PC-3 (cell line): ENCODE results near the gene CEP95.

Source experiments
- CTCF ChIP-seq: fragments of 300-600 bp; sonication (generic); conservative IDR thresholded peaks from 2 replicates; pipeline ENCODE4 v1.5.1; 2017; ENCODE audit warnings: antibody characterized with exemption, low read depth, mild to moderate bottlenecking, low read length
- EZH2 ChIP-seq: fragments of 300-600 bp; sonication (generic); IDR thresholded peaks from one replicate; pipeline ENCODE4 v1.6.1; 2017; ENCODE audit warnings: antibody characterized with exemption, mild to moderate bottlenecking, low read length; ENCODE audit not compliant: unreplicated experiment
- EZH2phosphoT487 ChIP-seq: fragments of 300-600 bp; sonication (generic); IDR thresholded peaks from 2 replicates; pipeline ENCODE4 v1.6.1; 2018; ENCODE audit warnings: mild to moderate bottlenecking, antibody characterized with exemption, low read length, borderline replicate concordance

GRCh38 chr17:64554028-64554637, 47.4 kb downstream of the CEP95 start:
- TF ChIP-seq CTCF (no peak), EZH2 (no peak), EZH2phosphoT487 (no peak)
